ENCODE measurements around the gene ZNF138.
"Not testable (repeated sequence)": the region's sequence is repeated elsewhere in the genome, so short reads cannot be mapped to it uniquely, and the experiment has no call there.

ZNF138 gene

GRCh38 chr7:64839910-64840309, 45.7 kb downstream of the ZNF138 start:
- no peak for DNase-seq

- no peak for DNase-seq
Measured at GRCh38 chr7:64849250-64849923, 55.2 kb downstream of the ZNF138 start.

DNA sequence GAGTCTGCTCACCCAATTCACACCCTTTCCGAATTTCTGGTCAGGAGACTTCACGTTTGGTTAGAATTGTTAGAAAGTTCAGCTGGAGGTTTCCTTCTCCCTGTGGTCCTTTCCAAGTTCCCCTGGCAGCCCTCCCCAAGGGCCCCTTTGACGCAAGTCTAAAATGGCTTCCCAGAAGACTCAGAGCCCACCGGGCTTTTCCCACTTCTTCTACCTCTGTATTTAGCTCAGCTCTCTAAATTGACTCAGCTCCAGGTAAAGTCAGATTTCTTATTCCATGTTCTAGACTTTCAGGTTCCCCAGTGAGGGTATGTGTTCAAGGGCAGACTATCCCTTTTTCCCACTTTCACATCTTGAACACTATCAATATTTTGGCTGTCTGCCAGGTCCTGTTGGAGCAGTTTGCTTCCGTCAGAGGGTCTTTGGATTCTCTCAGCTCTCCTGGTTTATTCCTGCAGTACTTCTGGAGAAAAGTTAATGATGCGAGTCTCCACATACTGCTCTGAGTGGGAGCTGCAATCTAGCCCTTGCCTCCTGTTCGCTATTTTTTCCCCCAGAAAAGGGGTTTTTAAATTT, 55.8 kb downstream of the ZNF138 start:
- no peak for DNase-seq

GRCh38 chr7:64853679-64854078, 59.5 kb downstream of the ZNF138 start:
- DNase-seq = no peak

DNA sequence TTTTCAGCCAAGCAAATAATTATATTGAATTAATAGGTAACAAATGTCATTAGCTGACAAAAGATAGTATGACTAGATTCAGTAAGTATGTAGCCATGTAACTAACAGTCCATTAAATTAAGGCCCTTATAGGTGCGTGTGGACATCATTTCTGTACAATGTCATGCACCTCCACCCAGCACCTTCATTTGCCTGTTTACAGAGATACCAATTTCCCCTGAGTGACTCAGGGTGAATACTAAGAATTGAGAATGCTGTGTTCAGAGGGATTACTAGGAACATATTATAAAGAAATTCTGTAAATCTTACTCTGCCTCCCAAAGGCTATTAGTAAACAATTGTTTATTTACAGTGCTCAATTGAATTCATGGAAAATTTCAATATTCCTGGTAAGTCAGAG, 60.7 kb downstream of the ZNF138 start:
- DNase-seq = no peak

DNA sequence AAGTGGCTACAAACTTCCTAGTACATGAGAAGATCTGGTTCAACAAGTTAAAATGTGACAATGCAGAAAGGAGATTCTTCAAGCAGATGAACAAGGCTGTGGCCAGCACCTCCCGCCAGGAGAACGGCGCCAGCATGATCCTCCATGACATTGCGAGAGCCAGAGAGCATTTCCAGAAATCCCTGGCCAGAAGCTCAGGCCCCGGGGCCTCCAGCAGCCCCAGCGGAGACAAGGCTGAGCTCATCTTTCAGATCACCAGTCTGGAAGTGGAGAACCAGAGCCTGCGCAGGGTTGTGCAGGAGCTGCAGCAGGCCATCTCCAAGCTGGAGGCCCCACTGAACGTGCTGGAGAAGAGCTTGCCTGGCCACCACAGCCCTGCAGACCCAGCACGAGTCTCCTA, 68.8 kb downstream of the ZNF138 start:
- no peak for DNase-seq

DNA sequence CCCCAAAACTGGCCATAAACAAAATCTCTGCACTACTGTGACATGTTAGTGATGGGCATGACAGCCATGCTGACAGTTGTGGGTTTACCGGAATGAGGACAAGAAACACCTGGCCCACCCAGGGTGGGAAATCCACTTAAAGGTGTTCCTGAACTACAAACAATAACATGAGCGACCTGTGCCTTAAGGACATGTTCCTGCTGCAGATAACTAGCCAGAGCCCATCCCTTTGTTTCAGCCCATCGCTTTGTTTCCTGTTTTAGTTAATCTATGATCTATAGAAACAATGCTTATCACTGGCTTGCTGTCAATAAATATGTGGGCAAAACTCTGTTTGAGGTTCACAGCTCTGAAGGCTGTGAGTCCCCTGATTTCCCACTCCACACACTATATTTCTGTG, 69.3 kb downstream of the ZNF138 start:
- not testable (repeated sequence) for DNase-seq

- DNase-seq = no peak
Measured at GRCh38 chr7:64863969-64864368, 69.7 kb downstream of the ZNF138 start.

- DNase-seq = no peak
Measured at GRCh38 chr7:64867863-64868440, 73.7 kb downstream of the ZNF138 start.

GRCh38 chr7:64868499-64868898, 74.3 kb downstream of the ZNF138 start:
- DNase-seq = no peak

DNA sequence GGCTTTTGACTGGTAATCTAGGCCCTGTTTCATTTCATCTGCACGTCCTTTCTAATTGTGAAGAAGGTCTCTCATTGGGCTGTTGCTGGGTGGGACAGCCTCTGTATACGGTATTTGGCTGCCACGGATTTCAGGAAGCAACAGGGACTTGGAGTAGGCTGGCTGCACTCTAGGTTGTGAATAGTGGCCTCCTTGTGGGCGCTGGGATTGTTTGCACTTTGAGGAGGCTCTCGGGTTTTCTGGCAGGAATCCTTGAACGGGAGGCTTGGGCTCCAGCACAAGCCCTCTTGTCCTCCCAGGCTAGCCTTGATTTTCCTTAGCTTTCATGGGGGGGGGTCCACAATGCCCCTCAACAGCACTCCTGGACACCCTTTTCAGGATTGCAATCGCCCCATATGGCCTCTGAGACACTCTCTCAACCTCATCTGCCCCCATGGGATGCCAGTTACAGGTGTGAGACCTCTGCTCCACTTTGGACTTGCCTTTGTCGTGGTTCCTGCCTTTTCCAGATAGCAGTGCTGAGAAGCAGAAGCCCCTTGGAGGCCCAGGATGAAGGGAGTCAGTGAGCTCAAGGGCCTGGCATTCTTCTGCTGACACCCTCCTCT, 75.0 kb downstream of the ZNF138 start:
- no peak for DNase-seq

DNA sequence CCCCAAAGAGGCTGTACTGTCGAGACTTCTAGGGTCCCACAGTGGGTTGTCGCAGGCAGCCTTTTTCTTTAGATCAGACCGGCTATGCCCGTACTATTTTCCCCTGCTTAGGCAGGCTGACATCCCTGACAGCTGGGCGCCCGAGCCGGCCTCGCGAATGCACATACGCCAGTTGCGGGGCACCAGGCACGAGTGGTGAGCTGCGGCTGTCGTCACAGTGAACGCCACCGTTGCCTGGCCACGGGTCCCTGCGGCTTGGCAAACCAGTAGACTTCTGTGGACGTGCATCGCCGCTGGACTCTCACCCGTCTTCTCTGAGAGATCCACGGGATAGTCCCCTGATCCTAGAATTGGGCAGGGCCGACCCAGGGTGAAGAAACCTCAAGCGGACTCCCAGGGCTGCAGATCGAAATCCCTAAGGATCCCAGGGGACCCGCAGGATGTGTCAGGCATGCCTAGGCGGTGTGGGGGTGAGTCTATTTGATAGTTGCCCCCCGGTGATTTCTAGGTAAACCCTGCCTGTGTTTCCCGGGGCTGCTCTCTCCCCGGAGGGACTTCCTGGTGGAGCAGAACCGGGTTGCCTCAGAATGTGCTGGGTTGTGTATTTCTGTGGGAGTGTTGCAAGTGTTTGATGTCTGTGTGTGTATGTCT, 75.8 kb downstream of the ZNF138 start:
- DNase-seq = no peak

DNA sequence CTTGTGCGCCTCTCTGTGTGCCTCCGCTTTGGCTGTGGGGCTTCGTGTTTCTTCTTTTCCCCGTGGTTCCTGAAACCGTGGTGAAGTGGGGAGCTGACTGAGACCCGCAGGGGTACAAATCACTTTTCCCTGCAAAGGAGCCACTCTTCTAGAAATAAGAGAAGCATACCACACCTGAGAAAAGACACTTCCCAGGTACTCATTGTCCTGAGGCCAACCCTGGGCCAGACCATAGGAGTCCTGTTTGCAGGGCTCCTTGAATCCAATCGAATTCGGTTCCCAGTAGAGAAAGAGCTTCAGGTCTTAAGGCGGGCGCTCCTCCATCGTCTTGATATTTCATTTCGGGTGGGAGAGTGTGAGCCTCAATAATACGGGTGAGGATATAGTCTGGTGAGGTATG, 76.4 kb downstream of the ZNF138 start:
- DNase-seq = no peak

DNA sequence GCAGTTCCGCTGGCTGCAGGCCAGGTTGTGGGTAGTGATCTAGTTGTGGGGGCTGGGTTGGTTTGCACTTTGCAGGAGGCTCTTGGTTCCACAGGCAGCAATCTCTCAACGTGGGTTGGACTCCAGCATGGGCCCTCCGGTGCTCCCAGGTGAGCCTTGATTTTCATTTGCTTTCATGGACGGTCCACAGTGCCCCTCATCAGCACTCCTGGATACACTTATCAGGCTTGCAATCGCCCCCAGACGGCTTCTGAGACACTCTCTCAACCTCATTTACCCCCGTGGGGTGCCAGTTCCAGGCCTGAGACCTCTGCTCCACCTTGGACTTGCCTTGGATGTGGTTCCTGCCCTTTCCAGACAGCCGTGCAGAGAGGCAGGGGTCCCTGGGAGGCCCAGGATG, 77.5 kb downstream of the ZNF138 start:
- DNase-seq = no peak

- DNase-seq = no peak
Measured at GRCh38 chr7:64872351-64873154, 78.3 kb downstream of the ZNF138 start.

- no peak for DNase-seq
Measured at GRCh38 chr7:64873155-64873500, 78.9 kb downstream of the ZNF138 start.

- no peak for DNase-seq
Measured at GRCh38 chr7:64873517-64873916, 79.3 kb downstream of the ZNF138 start.

DNA sequence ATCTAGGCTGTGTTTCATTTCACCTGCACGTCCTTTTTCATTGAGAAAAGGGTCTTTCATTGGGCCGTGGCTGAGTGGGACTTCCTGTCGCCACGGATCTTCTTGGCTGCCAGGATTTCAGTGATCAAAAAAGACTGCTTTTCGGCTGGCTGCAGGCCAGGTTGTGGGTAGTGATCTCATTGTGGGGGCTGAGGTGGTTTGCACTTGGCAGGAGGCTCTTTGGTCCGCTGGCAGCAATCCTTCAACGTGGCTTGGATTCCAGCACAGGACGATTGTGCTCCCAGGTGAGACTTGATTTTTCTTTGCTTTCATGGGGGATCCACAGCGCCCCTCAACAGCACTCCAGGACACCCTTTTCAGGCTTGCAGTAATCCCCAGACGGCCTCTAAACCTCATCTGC, 79.9 kb downstream of the ZNF138 start:
- no peak for DNase-seq

- DNase-seq = no peak
Measured at GRCh38 chr7:64874562-64875250, 80.5 kb downstream of the ZNF138 start.

- no peak for DNase-seq
Measured at GRCh38 chr7:64875258-64875657, 81.0 kb downstream of the ZNF138 start.

- no peak for DNase-seq
Measured at GRCh38 chr7:64875658-64876406, 81.6 kb downstream of the ZNF138 start.
